Upper lobe of left lung (tissue), 6 donors: Measurements from ENCODE around the gene IRF4. TPM values are rescaled to one million over a fixed set of nuclear protein-coding genes. Genes with fewer than 3 reads are reported as not detected.

ENCODE experiments used
- ATAC-seq, 2 donors: fragments of 200-7000 bp; cut with Tn5 transposase; one replicate each; pipeline ENCODE4 v1.9.1; 2022; ENCODE audit warnings: mild to moderate bottlenecking in 2 of 2, moderate library complexity in 2 of 2; ENCODE audit not compliant: low FRiP score in 2 of 2
- DNase-seq, 2 donors: peaks; one replicate each; pipeline ENCODE4 v3.0.0-alpha.2; 2019 to 2020
- H3K27ac ChIP-seq, 4 donors: fragments of 200-600 bp; sonication (generic); one replicate each; pipeline ENCODE4 v1.5.1; 2016 to 2019
- H3K27me3 ChIP-seq, 4 donors: fragments of 200-600 bp; sonication (generic); one replicate each; pipeline ENCODE4 v1.5.1; 2017 to 2019
- H3K36me3 ChIP-seq, 4 donors: fragments of 200-600 bp; sonication (generic); one replicate each; pipeline ENCODE4 v1.5.1; 2016 to 2019
- H3K4me1 ChIP-seq, 4 donors: fragments of 200-600 bp; sonication (generic); one replicate each; pipeline ENCODE4 v1.5.1; 2018 to 2019
- H3K4me3 ChIP-seq, 4 donors: fragments of 200-600 bp; sonication (generic); one replicate each; pipeline ENCODE4 v1.5.1; 2017 to 2019; ENCODE audit warnings: mild to moderate bottlenecking in 2 of 4, moderate library complexity in 1 of 4
- H3K9me3 ChIP-seq, 4 donors: fragments of 200-600 bp; sonication (generic); one replicate each; pipeline ENCODE4 v1.5.1; 2018 to 2019
- CTCF ChIP-seq, 6 experiments: fragments of 450-650 bp in 4 of 6; fragments of 200-600 bp in 2 of 6; sonication (generic) in 2 of 6; IDR thresholded peaks; one replicate each; pipeline ENCODE4 v1.5.1; 2016 to 2019; ENCODE audit warnings: antibody characterized with exemption in 6 of 6
- EP300 ChIP-seq, 4 donors: sonication (generic); formaldehyde crosslinking; IDR thresholded peaks; one replicate each; pipeline ENCODE4 v1.5.1; 2017; ENCODE audit warnings: antibody characterized with exemption in 4 of 4, control low read depth in 2 of 4
- POLR2A ChIP-seq, 4 donors: fragments of 450-650 bp; IDR thresholded peaks; one replicate each; pipeline ENCODE4 v1.5.1; 2016 to 2017; ENCODE audit warnings: antibody characterized with exemption in 4 of 4, mild to moderate bottlenecking in 2 of 4
- POLR2AphosphoS5 ChIP-seq, 2 donors: sonication (generic); formaldehyde crosslinking; IDR thresholded peaks; one replicate each; pipeline ENCODE4 v1.5.1; 2017; ENCODE audit warnings: antibody characterized with exemption in 2 of 2
- WGBS, 2 donors: methylation state at CpG; one replicate each; pipeline ENCODE4 v1.1.5; 2017 to 2018; 5-methylcytosine and 5-hydroxymethylcytosine counted together
- total RNA-seq, 6 donors: library from RNA; depleted of rRNA in 4 of 6; stranded (reverse); fragments of >200 nt in 4 of 6; gene quantifications; one replicate each; pipeline versions ENCODE4 v1.1.0 to v1.2.1, GENCODE V29; 2016 to 2021
- donor health status: DM: no; HTN: no; CAD: no; lungs with moderate emphysema.
- donor health status: DM: no; HTN: yes; CAD: no; lungs with severe emphysema.

The IRF4 gene
- total RNA-seq, 6 donors from 2014 or later = 1.6 to 10.5 (median 5.9) TPM

- no peak for ATAC-seq
- Histone ChIP-seq H3K27me3 (no peaks in the 10 kb centered on the region), H3K36me3 (no peaks in the 10 kb centered on the region), H3K27ac (no peak overlapping the region), H3K4me1 (no peaks in the 10 kb centered on the region), H3K4me3 (no peak overlapping the region), H3K9me3 (no peaks in the 10 kb centered on the region)
- TF ChIP-seq POLR2A (IDR thresholded peaks at IDR 0.05) (no peak), EP300 (IDR thresholded peaks at IDR 0.05) (no peak), POLR2AphosphoS5 (IDR thresholded peaks at IDR 0.05) (no peak), CTCF (IDR thresholded peaks at IDR 0.05) (no peak)
- 86 to 94% methylated on average over 10 to 12 of the region's 12 CpGs for WGBS, 2 donors
- no peak for DNase-seq
These were observed 57.5 kb downstream of the IRF4 start for GRCh38 chr6:449057-449430.

- no peaks in the 10 kb centered on the region for H3K4me1 ChIP-seq
- DNase-seq (peak in 1 of 2 donors; percentile 82), ATAC-seq (no peak)
- H3K4me3 ChIP-seq = no peak overlapping the region
- TF ChIP-seq POLR2A (IDR thresholded peaks at IDR 0.05) (no peak), EP300 (IDR thresholded peaks at IDR 0.05) (no peak), POLR2AphosphoS5 (IDR thresholded peaks at IDR 0.05) (no peak), CTCF (IDR thresholded peaks at IDR 0.05) (no peak)
- no peaks in the 10 kb centered on the region for H3K9me3 ChIP-seq
- no peak overlapping the region for H3K27ac ChIP-seq
- H3K27me3 ChIP-seq = no peaks in the 10 kb centered on the region
- 94% methylated on average over 26 to 62 of the region's 62 CpGs for WGBS, 2 donors
- no peaks in the 10 kb centered on the region for H3K36me3 ChIP-seq
These were observed 58.2 kb downstream of the IRF4 start for GRCh38 chr6:449486-450419.

- H3K27ac ChIP-seq = no peak overlapping the region
- TF ChIP-seq CTCF (IDR thresholded peaks at IDR 0.05) (no peak), POLR2AphosphoS5 (IDR thresholded peaks at IDR 0.05) (no peak), EP300 (IDR thresholded peaks at IDR 0.05) (no peak), POLR2A (IDR thresholded peaks at IDR 0.05) (no peak)
- 91 to 92% methylated on average over 12 of the region's 12 CpGs for WGBS, 2 donors
- ATAC-seq (no peak), DNase-seq (no peak)
- no peaks in the 10 kb centered on the region for H3K9me3 ChIP-seq
- no peaks in the 10 kb centered on the region for H3K27me3 ChIP-seq
- no peaks in the 10 kb centered on the region for H3K4me1 ChIP-seq
- H3K4me3 ChIP-seq = no peak overlapping the region
- no peaks in the 10 kb centered on the region for H3K36me3 ChIP-seq
These were observed 59.8 kb downstream of the IRF4 start for GRCh38 chr6:451336-451735.

- no peak for DNase-seq
- H3K4me3 ChIP-seq = no peak overlapping the region
- WGBS, 2 donors = 94 to 97% methylated on average over 8 of the region's 8 CpGs
- TF ChIP-seq POLR2A (IDR thresholded peaks at IDR 0.05) (no peak), EP300 (IDR thresholded peaks at IDR 0.05) (no peak), POLR2AphosphoS5 (IDR thresholded peaks at IDR 0.05) (no peak), CTCF (IDR thresholded peaks at IDR 0.05) (no peak)
- H3K27ac ChIP-seq = no peak overlapping the region
- no peaks in the 10 kb centered on the region for H3K27me3 ChIP-seq
- H3K4me1 ChIP-seq = no peaks in the 10 kb centered on the region
- no peaks in the 10 kb centered on the region for H3K9me3 ChIP-seq
- H3K36me3 ChIP-seq = no peaks in the 10 kb centered on the region
- no peak for ATAC-seq
These were observed 60.3 kb downstream of the IRF4 start for GRCh38 chr6:451847-452246.
